HL-60 (cell line): ENCODE measurements around the gene RBFOX2.

Experiments used
- DNase-seq, 2 experiments: peaks; one replicate each; pipeline ENCODE4 v3.0.0-alpha.2; 2010 to 2020; ENCODE audit warnings: low read depth in 1 of 2, low spot score in 1 of 2
- H3K27ac ChIP-seq: fragments of 250-450 bp; sonication (Bioruptor Pico); replicated peaks from 2 replicates; pipeline ENCODE4 v1.5.1; 2020; ENCODE audit warnings: mild to moderate bottlenecking, moderate library complexity
- H3K27me3 ChIP-seq: fragments of 250-450 bp; sonication (Bioruptor Pico); 2 replicates; pipeline ENCODE4 v1.5.1; 2021; ENCODE audit warnings: mild to moderate bottlenecking, moderate library complexity; ENCODE audit not compliant: insufficient read depth, poor library complexity, severe bottlenecking
- H3K4me3 ChIP-seq: replicated peaks from 2 replicates; pipeline ENCODE4 v1.5.1; 2011; ENCODE audit warnings: mild to moderate bottlenecking, control low read depth, low read length; ENCODE audit not compliant: insufficient read depth
- CTCF ChIP-seq: IDR thresholded peaks from one replicate; pipeline ENCODE4 v1.5.1; 2011; ENCODE audit warnings: low read length, control low read depth, inconsistent platforms; ENCODE audit not compliant: insufficient read depth
- GABPA ChIP-seq: IDR thresholded peaks from 2 replicates; pipeline ENCODE4 v1.6.1; 2012; ENCODE audit warnings: low read depth
- POLR2AphosphoS5 ChIP-seq: IDR thresholded peaks from 2 replicates; pipeline ENCODE4 v1.6.1; 2012; ENCODE audit warnings: low read depth
- REST ChIP-seq: IDR thresholded peaks from 2 replicates; pipeline ENCODE4 v1.6.1; 2012; ENCODE audit warnings: low read depth; ENCODE audit not compliant: insufficient replicate concordance
- SPI1 ChIP-seq: IDR thresholded peaks from 2 replicates; pipeline ENCODE4 v1.6.1; 2012; ENCODE audit warnings: low read depth, mild to moderate bottlenecking, borderline replicate concordance

RBFOX2 gene

GRCh38 chr22:36039125-36039524, 10.5 kb upstream of the RBFOX2 start:
- H3K27ac ChIP-seq: no peak overlapping the region
- no peak for DNase-seq
- peaks cover 7% of the 10 kb centered on the region for H3K27me3 ChIP-seq
- TF ChIP-seq POLR2AphosphoS5 (no peak), GABPA (no peak), SPI1 (no peak), REST (no peak), CTCF (no peak)
- no peak overlapping the region for H3K4me3 ChIP-seq

- no peak overlapping the region for H3K27ac ChIP-seq
- DNase-seq: no peak
- no peak for TF ChIP-seq GABPA
- TF ChIP-seq POLR2AphosphoS5: no peak
- TF ChIP-seq REST: no peak
- TF ChIP-seq SPI1: no peak
- no peak for TF ChIP-seq CTCF
- peaks cover 7% of the 10 kb centered on the region for H3K27me3 ChIP-seq
- no peak overlapping the region for H3K4me3 ChIP-seq
These were observed 8.6 kb upstream of the RBFOX2 start for GRCh38 chr22:36037102-36037758.

- H3K4me3 ChIP-seq: no peak overlapping the region
- H3K27me3 ChIP-seq: peaks cover 7% of the 10 kb centered on the region
- no peak for TF ChIP-seq REST
- TF ChIP-seq POLR2AphosphoS5: no peak
- no peak for TF ChIP-seq GABPA
- no peak for TF ChIP-seq SPI1
- H3K27ac ChIP-seq: no peak overlapping the region
- DNase-seq: no peak
These were observed 7.6 kb upstream of the RBFOX2 start for GRCh38 chr22:36036167-36036624.

GRCh38 chr22:36032611-36033010, 4.0 kb upstream of the RBFOX2 start:
- TF ChIP-seq POLR2AphosphoS5: no peak
- no peak for TF ChIP-seq SPI1
- TF ChIP-seq CTCF: no peak
- TF ChIP-seq REST: no peak
- TF ChIP-seq GABPA: no peak
- no peak for DNase-seq
- H3K27ac ChIP-seq: no peak overlapping the region
- H3K4me3 ChIP-seq: no peak overlapping the region
- peaks cover 23% of the 10 kb centered on the region for H3K27me3 ChIP-seq
